Stimulated activated naive CD8-positive, alpha-beta T cell treated with anti-CD3 and anti-CD28 coated beads, Interleukin-15, Interleukin-2, amounts not matched to agents 100 U/mL and 50 U/mL, for 24 hours (primary cell): ENCODE data around the gene CYP19A1.

Source experiments
- ATAC-seq: fragments of 150-1000 bp; cut with Tn5 transposase; one replicate; pipeline ENCODE4 v1.10.0; 2021
- DNase-seq: peaks from one replicate; pipeline ENCODE4 v3.0.0; 2021

Gene CYP19A1

DNA sequence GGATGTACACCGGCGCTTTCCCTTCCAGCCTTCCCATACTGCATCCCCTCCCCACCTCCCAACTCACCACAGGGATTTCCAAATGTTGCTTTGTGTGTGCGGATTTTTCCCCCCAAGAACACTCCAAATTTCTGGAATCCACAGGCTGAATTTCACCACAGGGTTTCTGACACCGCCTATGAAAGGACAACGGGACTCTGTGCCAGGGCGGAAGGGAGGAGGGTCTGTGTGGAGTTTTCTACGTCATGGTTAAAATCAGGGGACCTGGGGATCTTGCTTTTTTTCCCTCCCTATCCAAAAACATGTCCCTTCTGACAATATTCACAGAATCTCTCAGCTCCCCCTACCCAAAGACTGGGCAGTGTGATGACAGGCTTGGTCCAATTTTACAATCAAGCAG is 14.6 kb downstream of the CYP19A1 start:
- DNase-seq: no peak
- no peak for ATAC-seq

DNA sequence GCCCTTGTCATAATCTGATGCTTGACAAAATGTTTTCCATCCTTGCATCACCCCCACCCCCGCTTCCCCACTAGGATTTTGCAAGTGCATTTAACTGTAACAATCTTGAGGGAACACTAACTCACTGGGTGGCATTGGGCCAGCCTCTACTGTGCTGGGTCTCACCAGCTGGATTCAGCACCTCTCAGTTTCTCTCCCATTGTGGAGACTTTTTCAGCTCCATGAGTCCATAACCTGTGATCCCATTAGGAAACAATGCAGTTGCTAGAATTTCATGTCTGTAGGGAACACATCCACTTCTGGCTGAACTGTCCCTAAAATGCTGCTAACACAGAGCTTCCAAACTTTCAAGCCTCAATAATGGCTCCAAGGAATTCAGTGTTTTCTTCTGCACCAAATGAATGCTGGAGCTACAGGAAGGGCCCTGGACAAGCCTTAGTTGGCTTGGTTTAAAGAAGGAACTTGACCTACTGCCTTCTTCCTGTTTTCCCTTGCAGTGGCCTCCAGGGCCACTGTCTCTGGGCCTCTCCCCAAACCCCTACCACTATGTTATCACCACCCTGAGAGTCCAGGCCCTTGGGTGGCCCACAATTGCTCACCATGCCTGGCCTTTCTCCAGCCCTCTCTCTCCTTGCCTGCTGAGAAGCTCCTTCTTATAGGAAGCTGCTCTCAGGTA is 15.6 kb downstream of the CYP19A1 start:
- no peak for DNase-seq

GRCh38 chr15:51321316-51321715 is 17.1 kb downstream of the CYP19A1 start:
- ATAC-seq (no peak), DNase-seq (no peak)

More for the DNA sequence above, 15.6 kb downstream of the CYP19A1 start:
- no peak for ATAC-seq

- ATAC-seq: no peak
Observed at GRCh38 chr15:51320843-51321242, 17.6 kb downstream of the CYP19A1 start.

GRCh38 chr15:51319539-51319938 is 18.9 kb downstream of the CYP19A1 start:
- no peak for DNase-seq
- no peak for ATAC-seq

More at GRCh38 chr15:51320843-51321242, 17.6 kb downstream of the CYP19A1 start:
- no peak for DNase-seq

DNA sequence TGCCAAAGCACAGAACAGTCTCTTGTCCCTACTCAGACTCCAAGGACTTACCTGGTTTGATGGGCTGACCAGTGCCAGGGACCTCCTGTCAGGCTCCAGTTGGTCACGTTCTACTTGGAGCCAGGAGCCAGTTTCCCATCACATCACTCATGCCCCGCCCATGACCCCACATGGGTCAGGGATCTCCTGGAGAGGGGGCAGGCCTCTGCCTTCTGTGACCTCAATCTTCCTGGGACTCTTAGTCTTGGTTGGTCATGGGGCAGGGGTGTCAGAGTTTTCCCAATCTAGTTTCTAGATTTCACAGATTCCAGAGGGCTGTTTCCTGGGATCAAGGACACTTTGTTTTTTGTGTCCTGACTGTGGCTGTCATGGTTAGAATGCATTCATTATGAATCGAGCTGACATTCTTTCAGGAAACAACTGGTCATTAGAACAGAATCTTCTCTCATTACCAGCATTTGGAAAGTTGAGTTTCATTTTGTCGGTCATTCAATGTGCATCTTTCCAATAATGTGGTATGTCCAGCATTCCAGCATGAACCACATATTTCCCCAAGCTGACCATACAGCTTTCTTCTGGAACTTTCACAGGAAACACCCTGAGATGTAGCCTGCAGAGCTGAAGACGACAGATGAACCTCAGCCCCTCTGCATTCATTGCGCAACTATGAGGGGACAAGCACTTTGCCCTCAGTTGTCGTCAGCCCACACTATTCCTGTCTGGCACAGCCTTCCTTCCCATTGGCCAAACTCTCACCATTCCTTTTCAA is 19.8 kb downstream of the CYP19A1 start:
- DNase-seq (no peak), ATAC-seq (no peak)

- no peak for DNase-seq
- ATAC-seq: no peak
Observed at GRCh38 chr15:51316636-51317035, 21.8 kb downstream of the CYP19A1 start.

GRCh38 chr15:51315726-51316125 is 22.7 kb downstream of the CYP19A1 start:
- no peak for DNase-seq
- ATAC-seq: no peak

- DNase-seq: no peak
- no peak for ATAC-seq
Observed at GRCh38 chr15:51314391-51315337, 23.7 kb downstream of the CYP19A1 start.

- DNase-seq: no peak
- no peak for ATAC-seq
Observed at GRCh38 chr15:51313644-51314280, 24.6 kb downstream of the CYP19A1 start.

DNA sequence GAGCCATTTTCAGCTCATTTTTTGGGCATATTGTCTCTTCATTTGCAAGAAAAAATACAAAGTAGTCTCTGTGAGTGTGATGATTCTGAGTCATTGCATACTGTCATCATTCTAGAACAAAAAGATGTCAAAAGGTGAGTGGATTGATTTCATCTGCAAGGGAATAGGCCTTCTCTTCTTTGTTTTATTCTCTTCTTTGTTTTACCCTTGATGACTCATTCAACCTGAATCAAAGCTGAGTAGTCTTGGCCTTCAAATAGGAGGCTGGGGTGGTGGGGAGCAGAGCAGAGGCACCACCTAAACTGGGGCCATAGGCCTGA is 25.4 kb downstream of the CYP19A1 start:
- DNase-seq (no peak), ATAC-seq (no peak)

- ATAC-seq (no peak), DNase-seq (no peak)
Observed at GRCh38 chr15:51312166-51313073, 26.0 kb downstream of the CYP19A1 start.

DNA sequence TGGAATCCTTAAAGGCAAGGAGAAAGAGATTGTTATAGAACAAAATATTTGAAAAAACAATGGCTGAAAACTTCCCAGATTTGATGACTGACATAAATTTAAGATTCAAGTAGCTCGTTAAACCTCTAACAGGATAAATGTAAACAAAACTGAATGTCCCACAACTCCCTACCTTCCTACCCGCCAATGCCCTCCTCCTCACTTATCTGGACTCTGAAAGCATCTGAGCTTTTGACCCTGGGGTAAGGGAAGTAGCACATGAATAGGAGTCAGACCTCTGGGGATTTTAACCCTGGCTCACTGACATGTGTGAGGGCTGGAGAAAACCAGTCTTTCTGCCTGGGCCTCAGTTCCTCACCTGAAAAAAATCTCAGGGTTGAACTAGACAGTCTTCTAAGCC is 26.9 kb downstream of the CYP19A1 start:
- no peak for DNase-seq

GRCh38 chr15:51310064-51310463 is 28.3 kb downstream of the CYP19A1 start:
- ATAC-seq: no peak
- no peak for DNase-seq

More for the DNA sequence above, 26.9 kb downstream of the CYP19A1 start:
- no peak for ATAC-seq

DNA sequence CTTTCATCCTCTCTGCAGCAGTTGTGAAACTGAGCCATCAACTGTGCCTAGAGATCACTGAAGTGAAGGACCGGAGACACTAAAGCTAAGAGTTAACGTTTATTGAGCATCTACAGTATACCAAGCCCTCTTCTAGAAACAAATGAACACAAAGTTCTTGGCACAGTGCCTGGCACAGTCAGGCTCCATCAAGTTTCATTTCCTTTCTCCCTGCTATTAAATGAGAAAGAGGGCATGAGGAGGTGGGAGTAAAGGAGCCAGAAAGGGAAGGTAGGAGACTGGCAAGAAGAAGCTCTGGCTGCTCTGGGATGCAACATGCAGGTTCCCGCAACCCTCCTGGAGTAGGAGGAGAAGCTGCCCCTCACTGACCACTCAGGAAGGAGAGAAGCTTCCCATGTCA is 30.6 kb downstream of the CYP19A1 start:
- ATAC-seq: no peak
- DNase-seq: no peak

GRCh38 chr15:51307325-51307724 is 31.1 kb downstream of the CYP19A1 start:
- no peak for DNase-seq

DNA sequence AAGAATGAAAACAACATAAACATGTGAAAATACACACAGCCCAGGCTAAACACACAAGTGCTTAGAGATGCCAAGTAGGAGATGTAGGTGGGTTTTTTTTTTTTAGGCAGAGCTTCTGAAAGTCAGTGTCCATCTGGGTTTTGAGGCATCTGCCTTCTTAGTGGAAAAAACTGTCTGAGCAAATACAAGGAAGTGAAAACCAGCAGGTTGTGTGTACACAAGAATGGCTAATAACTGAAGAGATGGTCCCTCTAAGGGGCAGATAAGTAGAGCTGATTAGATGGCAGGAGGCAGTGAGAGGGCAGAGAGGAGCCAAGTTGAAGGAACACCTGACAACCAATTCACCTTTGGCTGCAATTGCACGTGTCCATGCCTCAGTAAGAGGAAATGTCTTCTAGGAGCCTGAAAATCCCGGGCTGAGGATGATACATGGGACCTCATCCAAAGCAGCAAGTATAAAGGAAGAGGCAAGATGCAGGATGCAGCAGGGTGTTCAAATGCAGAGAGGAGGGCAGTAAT is 34.9 kb downstream of the CYP19A1 start:
- no peak for ATAC-seq

More at GRCh38 chr15:51307325-51307724, 31.1 kb downstream of the CYP19A1 start:
- no peak for ATAC-seq

GRCh38 chr15:51302480-51302879 is 35.9 kb downstream of the CYP19A1 start:
- ATAC-seq: no peak
- no peak for DNase-seq

More for the DNA sequence above, 34.9 kb downstream of the CYP19A1 start:
- no peak for DNase-seq

DNA sequence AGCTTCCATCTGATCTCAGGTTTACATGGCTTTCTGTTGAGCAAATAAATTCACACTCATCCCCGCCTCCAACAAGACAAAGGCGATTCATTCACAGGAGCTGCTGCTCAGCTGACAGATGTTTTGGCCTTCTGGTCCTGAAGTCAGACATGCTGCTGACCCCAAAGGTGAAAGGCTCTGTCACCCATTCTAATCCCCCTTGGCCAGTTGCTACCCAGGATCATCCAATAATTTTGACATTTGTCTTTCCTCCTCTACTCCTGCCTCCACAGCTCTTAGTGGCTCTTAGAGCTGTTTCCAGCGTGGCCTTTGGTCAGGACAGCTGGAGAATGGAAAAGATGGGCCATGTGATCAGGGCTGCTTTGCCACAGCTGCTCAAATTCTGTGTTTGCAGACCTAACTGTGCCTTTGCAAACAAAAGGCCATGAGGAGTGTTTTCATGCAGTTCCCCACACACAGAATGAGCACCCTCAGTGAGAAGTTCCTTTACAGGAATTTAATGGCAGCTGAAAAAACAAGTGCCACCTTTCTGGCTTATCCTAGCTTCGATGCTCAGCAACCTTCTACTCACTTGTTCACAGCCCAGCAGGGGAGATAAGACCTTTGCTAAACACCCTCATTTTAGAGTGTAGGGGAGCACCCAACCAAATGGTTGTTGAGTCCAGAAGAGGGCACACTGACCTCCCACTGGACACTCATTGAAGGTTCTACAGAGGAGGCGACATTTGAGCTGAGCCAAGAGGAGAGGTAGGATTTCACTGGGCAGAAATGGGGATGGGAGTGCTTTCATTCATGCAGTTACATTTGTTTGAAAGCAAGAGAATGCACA is 39.0 kb downstream of the CYP19A1 start:
- ATAC-seq (no peak), DNase-seq (no peak)

DNA sequence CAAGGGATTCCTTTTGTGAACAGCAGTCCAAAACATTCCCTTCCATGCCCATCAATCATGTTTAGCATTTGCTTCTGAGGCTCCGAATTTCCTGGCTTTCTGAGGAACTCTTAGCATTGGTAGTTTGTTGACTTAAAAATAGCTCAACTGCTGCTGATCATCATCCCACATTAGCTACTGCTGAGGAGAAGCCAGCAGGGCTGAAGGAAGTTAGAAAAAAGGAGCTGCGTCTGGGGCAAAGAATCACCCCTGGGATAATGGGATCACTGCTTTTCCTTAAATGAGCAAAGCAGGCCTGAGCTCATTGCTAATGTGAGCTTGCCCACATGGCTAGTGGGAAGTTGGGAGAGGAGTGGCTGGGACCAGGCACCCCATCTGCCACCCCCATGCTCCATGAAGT is 39.8 kb downstream of the CYP19A1 start:
- ATAC-seq: no peak
- DNase-seq: no peak
